Inflammatory macrophage treated with lipopolysaccharide for 4 hours (primary cell): ENCODE results near the gene MYBPC3.

Experiments
- DNase-seq: peaks from one replicate; pipeline ENCODE4 v3.0.0-alpha.2; 2020

MYBPC3 gene

GRCh38 chr11:47356129-47356997 is 3.9 kb upstream of the MYBPC3 start:
- no peak for DNase-seq

GRCh38 chr11:47355283-47356128 is 3.0 kb upstream of the MYBPC3 start:
- DNase-seq = no peak

GRCh38 chr11:47354913-47355282 is 2.4 kb upstream of the MYBPC3 start:
- no peak for DNase-seq

- no peak for DNase-seq
Measured at GRCh38 chr11:47353978-47354774, 1.7 kb upstream of the MYBPC3 start.

- DNase-seq = no peak
Measured at GRCh38 chr11:47351156-47352126, 1.1 kb downstream of the MYBPC3 start.

- no peak for DNase-seq
Measured at GRCh38 chr11:47350315-47350714, 2.2 kb downstream of the MYBPC3 start.

GRCh38 chr11:47349521-47350095 is 2.9 kb downstream of the MYBPC3 start:
- no peak for DNase-seq

GRCh38 chr11:47348859-47349258 is 3.6 kb downstream of the MYBPC3 start:
- DNase-seq = no peak

- DNase-seq = no peak
Measured at GRCh38 chr11:47348131-47348802, 4.2 kb downstream of the MYBPC3 start.

GRCh38 chr11:47347137-47347536 is 5.4 kb downstream of the MYBPC3 start:
- DNase-seq = no peak

- no peak for DNase-seq
Measured at GRCh38 chr11:47345890-47346563, 6.5 kb downstream of the MYBPC3 start.

- no peak for DNase-seq
Measured at GRCh38 chr11:47342854-47343253, 9.6 kb downstream of the MYBPC3 start.

GRCh38 chr11:47342036-47342803 is 10.3 kb downstream of the MYBPC3 start:
- DNase-seq = no peak

- no peak for DNase-seq
Measured at GRCh38 chr11:47340980-47341775, 11.3 kb downstream of the MYBPC3 start.

- DNase-seq = no peak
Measured at GRCh38 chr11:47340010-47340409, 12.5 kb downstream of the MYBPC3 start.

GRCh38 chr11:47338396-47339241 is 13.9 kb downstream of the MYBPC3 start:
- DNase-seq = no peak

GRCh38 chr11:47337229-47337924 is 15.1 kb downstream of the MYBPC3 start:
- no peak for DNase-seq
